ENCODE data around the gene SCUBE1. TPM values are rescaled to one million over a fixed set of nuclear protein-coding genes. Genes with fewer than 3 reads are reported as not detected.

SCUBE1 gene
- total and polyA plus RNA-seq, 2 of the 4 experiments (the other 2 are of a cell fraction): not detected

GRCh38 chr22:43183496-43184277 is 159.5 kb downstream of the SCUBE1 start (continued):
- TF ChIP-seq MAFK (IDR thresholded peaks at IDR 0.05; ENCODE audit: low read depth, low read length): no peak

- Histone ChIP-seq H2AFZ (replicated peaks; ENCODE audit: low read length, poor library complexity) (no peak overlapping the region), H4K5ac (ENCODE audit: low read depth, low read length) (no peak overlapping the region), H3K23ac (ENCODE audit: low read depth, low read length) (no peak overlapping the region), H4K8ac (ENCODE audit: low read depth in 2 of 2, low read length in 2 of 2) (no peak overlapping the region), H3K9me1 (ENCODE audit: insufficient read depth, low read length) (peaks cover 18% of the 10 kb centered on the region), H3K14ac (replicated peaks; ENCODE audit: low read depth, low read length) (no peak overlapping the region), H3K4ac (ENCODE audit: low read depth, low read length) (no peak overlapping the region), H2BK20ac (ENCODE audit: low read depth, low read length) (no peak overlapping the region), H4K20me1 (ENCODE audit: insufficient read depth, low read length) (peaks cover 17% of the 10 kb centered on the region), H3K4me1 (ENCODE audit: control insufficient read depth, insufficient read depth, low read length) (peaks cover 6% of the 10 kb centered on the region), H2AK5ac (ENCODE audit: low read depth, low read length) (no peak overlapping the region), H3K27ac (ENCODE audit: insufficient read depth, low read length) (no peak overlapping the region), H3K4me2 (ENCODE audit: low read depth, low read length) (no peak overlapping the region), H2BK15ac (ENCODE audit: low read depth, low read length) (no peak overlapping the region), H3K18ac (ENCODE audit: low read depth, low read length) (no peak overlapping the region), H3K36me3 (ENCODE audit: control insufficient read depth, insufficient read depth, low read length) (peaks cover 17% of the 10 kb centered on the region; the same call in 1 of the 2 replicates), H3K27me3 (ENCODE audit: control insufficient read depth, insufficient read depth, low read length) (no peaks in the 10 kb centered on the region), H3K9ac (ENCODE audit: low read depth, low read length) (no peak overlapping the region), H3K56ac (ENCODE audit: extremely low read depth, insufficient read depth, low read length) (no peak overlapping the region), H2AK9ac (replicated peaks; ENCODE audit: low read depth, low read length, poor library complexity) (no peak overlapping the region), H4K91ac (ENCODE audit: insufficient read depth, low read depth, low read length) (no peak overlapping the region), H3K9me3 (ENCODE audit: control insufficient read depth, insufficient read depth, low read length) (no peaks in the 10 kb centered on the region), H2BK120ac (ENCODE audit: low read depth, low read length) (no peak overlapping the region), H3K79me1 (ENCODE audit: low read depth in 1 of 2, low read length in 2 of 2) (peaks cover 3 to 48% of the 10 kb centered on the region in 2 experiments; a peak in 3 of 4 replicates), H2BK5ac (ENCODE audit: low read depth, low read length, poor library complexity, severe bottlenecking) (no peak overlapping the region), H3K4me3 (ENCODE audit: insufficient read depth, low read depth, low read length) (no peak overlapping the region)
- intact Hi-C loops (cut with micrococcal nuclease) (no loop called here), dilution Hi-C loops (cut with HindIII; ENCODE audit: low sequenced_read_pairs, unreplicated experiment) (no loop called here), in situ Hi-C loops (cut with MboI; ENCODE audit: low sequenced_read_pairs) (no loop called here)
- CTCF ChIA-PET: interaction anchor here (0.6 kb wide), 1 partner anchor 393 kb away, joined by 3 read pairs; no protein-coding TSS in a partner anchor
- WGBS, 2 experiments (ENCODE audit: extremely low coverage in 2 of 2, insufficient read length in 1 of 2): 94% methylated on average over 8 of the region's 17 CpGs; no CpG with 5 or more reads in 1 of the 2 experiments
- TF ChIP-seq CEBPB (IDR thresholded peaks at IDR 0.05; ENCODE audit: low read depth, low read length) (no peak), RCOR1 (IDR thresholded peaks at IDR 0.05; ENCODE audit: insufficient replicate concordance, low read length) (no peak), RFX5 (IDR thresholded peaks at IDR 0.05; ENCODE audit: low read depth, low read length) (no peak), NFE2L2 (IDR thresholded peaks at IDR 0.05; ENCODE audit: low read depth, low read length) (no peak), USF2 (IDR thresholded peaks at IDR 0.05; ENCODE audit: low read depth, low read length) (no peak), BHLHE40 (IDR thresholded peaks at IDR 0.05; ENCODE audit: low read depth, low read length) (no peak), CHD1 (IDR thresholded peaks at IDR 0.05; ENCODE audit: low read depth, low read length) (no peak), FOS (IDR thresholded peaks at IDR 0.05; ENCODE audit: low read depth, low read length) (no peak), ELK1 (IDR thresholded peaks at IDR 0.05; ENCODE audit: borderline replicate concordance, low read depth, low read length) (no peak)
- DNase-seq: no peak
- POLR2A ChIA-PET (ENCODE audit: unreplicated experiment): no interaction called here
- no peak for ATAC-seq (ENCODE audit: low read depth)
- no TSS peak for BruUV-seq (replicated peaks)
These were observed 160.4 kb downstream of the SCUBE1 start for GRCh38 chr22:43182726-43183125.

All from IMR-90 (cell line).